Panc1 (cell line): ENCODE data around the gene PLA1A.

Source experiments
- CTCF ChIP-seq: fragments of 450-650 bp; IDR thresholded peaks from 2 replicates; pipeline ENCODE4 v1.5.1; 2017; ENCODE audit warnings: mild to moderate bottlenecking
- POLR2AphosphoS5 ChIP-seq: IDR thresholded peaks from 2 replicates; pipeline ENCODE4 v1.6.1; 2012; ENCODE audit warnings: mild to moderate bottlenecking, low read depth, low read length, moderate library complexity
- REST ChIP-seq, 2 experiments: IDR thresholded peaks; 2 replicates each; pipeline ENCODE4 v1.6.1; 2011 to 2012; ENCODE audit warnings: low read depth in 2 of 2, control low read depth in 1 of 2, low read length in 1 of 2, mild to moderate bottlenecking in 1 of 2, moderate library complexity in 1 of 2; ENCODE audit not compliant: insufficient read depth in 1 of 2

DNA sequence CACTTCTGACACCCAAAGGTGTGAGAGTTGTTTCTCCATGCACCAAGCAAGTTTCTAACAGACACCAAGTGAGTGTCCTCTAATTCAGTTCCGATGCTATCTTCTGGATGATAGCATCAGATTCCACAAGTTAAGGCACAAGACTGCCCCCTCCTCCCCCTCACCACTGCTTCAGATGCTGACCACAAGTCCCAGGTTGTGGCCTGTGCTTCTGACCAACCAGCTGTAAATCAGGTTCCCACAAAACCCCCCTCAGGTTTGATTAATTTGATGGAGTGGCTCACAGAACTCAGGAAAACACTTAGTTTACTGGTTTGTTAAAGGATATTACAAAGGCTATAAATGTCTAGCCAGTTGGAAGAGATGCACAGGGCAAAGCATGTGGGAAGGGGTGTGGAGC lies 7.0 kb upstream of the PLA1A start:
- no peak for TF ChIP-seq CTCF
- no peak for TF ChIP-seq REST (IDR thresholded peaks at IDR 0.05; ENCODE audit: insufficient read depth in 1 of 2, low read depth in 2 of 2, low read length in 1 of 2)
- TF ChIP-seq POLR2AphosphoS5 = no peak
